NOMO-1 treated with dmso at 0.1 percent for 144 hours (cell line): ENCODE results near the gene UBASH3B.
"Not testable (repeated sequence)": the region's sequence is repeated elsewhere in the genome, so short reads cannot be mapped to it uniquely, and the experiment has no call there.

Source experiments
- DNase-seq: peaks from one replicate; lab custom pipeline; 2025; ENCODE audit not compliant: unreplicated experiment; lab: John Stamatoyannopoulos, UW

UBASH3B gene

DNA sequence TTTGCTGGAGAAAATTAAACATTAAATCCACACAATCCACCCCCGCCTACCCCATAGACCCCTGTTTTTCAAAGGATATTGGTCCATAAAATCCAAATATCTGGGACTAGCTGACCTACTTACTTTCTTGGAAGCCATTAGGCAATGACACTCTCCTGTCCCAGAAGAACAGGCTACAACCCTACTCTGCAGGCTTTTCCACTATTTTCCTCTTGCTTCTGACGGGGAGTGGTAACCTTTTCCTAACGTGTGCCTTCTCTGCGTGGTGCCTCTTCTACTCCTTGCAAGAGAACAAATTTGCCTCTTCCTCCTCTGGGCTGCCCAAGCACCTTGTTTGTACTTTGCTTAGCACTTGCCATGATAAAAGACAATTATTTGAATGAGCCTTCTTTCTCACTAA is 51.6 kb downstream of the UBASH3B start:
- no peak for DNase-seq

DNA sequence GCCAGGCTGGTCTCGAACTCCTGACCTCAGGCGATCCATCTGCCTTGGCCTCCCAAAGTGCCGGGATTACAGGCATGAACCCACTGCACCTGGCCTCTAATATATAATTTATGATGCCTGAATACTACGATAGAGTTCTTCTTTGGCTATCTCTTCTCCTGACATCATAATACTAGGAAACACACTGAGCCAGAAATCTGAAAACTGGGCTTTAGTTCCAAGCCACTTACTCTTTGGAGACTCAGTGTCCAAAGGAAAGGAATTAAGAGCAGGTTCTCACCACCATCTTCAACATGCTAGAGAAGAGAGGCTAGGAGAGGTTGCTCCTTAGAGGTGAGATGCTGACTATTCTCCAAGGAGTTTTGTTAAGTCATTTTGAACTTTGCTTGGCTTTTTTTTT is 52.4 kb downstream of the UBASH3B start:
- no peak for DNase-seq

DNA sequence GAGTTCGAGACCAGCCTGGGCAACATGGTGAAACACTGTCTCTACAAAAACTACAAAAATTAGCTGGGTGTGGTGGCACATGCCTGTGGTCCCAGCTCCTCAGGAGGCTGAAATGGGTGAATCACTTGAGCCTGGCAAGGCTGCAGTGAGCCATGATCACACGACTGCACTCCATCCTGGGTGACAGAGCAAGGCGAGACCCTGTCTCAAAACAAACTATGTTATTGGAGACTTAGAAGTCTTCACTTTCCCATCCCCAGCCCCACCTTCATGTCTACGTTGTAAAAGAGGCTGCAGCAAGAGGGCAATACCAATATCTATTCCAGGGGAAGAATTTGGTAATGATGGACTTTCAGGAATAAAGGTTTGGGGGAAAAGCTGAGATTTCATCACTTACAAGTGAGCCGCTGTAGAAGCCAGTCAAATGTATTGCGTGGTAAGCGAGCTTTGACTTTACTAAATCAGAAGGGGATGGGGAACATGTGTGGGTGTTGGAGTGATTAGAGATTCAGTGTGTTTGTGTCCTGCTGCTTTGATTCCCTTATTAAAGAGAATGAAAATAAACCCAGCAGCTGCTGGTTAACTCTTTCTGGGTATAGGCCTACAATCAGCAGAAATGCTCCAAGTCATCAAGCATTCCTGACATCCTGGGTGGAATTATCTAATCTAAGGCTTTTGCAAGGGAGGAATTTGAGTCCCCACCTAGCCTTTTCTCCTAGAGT is 53.7 kb downstream of the UBASH3B start:
- no peak for DNase-seq

DNA sequence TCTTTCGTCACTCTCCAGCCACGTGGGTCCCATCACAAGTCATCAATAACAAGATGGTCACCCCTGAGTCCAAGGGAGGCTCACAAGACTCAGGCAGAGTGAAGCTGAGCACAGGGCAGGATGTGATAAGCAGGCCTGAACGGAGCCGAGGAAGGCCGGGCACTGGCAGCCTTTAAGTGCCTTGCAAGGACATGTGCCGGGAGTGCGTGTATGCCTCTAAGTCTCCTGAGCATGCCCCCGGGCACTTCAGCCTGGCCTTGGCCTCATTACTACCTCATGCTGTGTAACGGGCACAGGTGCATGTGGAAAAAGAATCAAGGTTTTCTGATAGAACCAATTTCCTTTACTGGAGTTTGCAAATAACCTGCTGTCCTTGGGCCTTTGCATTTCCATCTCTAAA is 55.8 kb downstream of the UBASH3B start:
- no peak for DNase-seq

DNA sequence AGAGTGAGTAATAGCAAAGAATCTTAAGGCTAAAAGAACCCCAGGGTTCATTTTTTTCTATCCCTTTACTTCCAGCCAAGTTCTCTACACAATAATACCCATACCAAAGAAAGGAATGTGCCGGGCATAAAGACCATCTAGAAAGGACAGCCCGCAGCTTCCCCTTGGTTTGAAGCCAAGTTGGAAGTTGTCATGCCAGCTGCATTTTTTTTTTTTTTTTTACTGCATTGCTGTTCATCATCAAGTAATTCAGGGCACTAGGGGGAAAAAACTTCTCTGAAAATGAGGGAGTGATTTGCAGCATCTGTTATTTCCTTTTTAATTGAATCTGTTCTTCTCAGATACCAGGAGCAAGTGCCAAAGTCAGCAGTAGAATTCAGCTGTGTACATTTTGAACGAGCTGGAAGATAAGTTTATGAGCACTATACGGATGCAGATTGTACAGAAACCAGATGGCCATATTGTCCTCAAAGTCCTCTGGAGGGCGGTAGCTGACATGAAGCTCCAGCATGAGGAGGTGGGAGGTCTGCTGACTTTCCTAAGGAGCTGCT is 56.4 kb downstream of the UBASH3B start:
- no peak for DNase-seq

DNA sequence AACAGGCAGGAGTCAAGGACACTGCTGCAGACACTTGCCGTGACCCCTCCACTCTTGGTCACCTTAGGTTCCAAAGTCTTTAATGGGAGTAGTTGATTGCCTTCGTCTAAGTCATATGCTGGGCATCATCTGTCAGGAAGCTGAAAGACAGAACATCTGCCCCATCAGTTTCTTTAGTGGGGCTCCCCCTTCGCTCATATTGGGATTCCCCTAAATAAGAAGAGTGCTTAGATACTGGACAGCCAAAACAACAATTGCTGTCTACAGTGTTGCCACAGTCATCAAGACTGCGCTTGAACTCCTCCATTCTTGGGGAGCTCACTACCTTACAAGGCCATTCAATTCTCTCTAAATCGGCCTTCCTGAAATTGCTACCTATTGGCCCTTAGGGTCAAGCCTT is 58.5 kb downstream of the UBASH3B start:
- DNase-seq = no peak

DNA sequence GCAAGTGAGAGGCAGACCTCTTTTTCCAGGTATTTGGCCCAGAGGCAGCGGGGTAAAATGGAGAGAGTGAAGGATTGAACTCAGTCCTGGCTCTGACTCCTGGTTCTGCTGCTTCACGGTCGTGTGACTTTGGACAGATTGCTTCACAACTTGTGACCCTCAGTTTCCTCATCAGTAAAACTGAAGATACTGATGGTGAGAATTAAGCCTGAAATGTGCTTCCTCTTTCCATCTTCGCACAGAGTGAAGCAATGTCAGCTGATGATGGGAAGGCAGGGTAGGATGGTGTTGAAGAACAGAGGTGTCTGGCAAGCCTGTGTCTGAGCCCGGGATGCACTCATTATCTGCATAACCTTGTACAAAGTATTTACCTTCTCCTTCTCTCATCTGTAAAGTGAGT is 59.0 kb downstream of the UBASH3B start:
- peak; percentile 53 for DNase-seq

DNA sequence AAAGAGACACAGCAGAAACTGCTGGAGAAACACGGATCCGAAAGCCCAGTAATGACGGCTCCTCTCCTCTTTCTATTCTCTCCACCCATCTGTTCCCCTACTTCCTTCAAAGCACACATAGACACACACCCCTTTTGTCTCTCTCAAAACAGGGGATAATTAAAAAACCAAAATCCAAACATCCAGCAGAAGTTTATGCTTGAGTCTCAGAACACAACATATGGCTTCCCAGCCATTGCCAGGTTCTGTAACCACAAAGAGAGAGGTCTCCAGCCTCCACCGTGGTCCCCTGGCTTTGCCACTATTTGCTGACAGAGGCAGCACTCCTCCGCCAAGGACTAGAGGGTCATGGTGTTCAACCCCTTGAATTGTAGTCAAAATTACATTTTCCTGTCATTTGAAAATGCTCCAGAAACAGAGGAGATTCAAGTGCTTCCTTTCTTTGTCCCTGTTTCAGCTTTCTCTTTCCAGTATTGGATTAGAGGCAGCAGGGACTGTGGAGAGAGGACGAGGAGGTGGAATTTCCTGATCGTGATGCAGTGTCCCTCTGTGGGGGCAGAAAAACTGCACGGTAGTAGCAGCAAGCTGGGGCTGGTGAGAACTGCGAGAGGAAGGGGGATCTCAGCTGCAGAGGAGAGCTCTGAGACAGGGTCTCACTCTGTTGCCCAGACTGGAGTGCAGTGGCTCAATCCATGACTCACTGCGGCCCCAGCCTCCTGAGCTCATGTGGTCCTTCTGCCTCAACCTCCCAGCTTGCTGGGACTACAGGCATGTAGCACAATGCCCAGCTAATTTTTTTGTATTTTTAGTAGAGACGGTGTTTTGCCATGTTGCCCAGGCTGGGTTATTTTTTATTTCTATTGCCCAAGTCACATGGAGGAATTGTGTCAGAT is 60.3 kb downstream of the UBASH3B start:
- DNase-seq = no peak

DNA sequence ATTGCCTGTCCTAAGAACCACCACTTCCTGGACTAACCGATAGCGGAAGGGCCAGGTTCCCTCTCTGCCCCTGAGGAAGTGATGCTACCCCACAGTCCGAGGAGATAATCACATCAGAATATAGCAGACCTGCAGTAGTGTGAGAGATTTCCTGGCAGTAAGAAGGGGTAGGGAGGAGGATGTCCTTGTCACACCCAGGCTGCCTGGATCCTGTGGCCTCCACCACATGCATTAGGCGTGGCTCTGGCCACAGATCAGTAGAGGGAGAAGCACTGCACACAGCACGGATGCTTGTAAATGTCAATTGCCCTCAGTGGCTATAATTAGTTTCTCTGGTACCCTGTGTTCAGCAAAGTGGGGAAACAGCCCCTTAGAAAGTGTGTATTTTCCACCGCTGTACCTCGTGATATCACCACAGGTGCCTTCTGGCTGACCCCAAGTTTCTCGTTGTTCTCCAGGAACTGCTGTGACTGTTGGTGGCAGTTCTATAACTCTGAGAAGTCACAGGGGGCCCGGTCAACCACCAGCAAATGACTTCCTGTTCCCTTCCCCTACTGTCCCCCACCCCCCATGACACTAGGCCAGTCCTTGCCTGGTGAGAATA is 61.8 kb downstream of the UBASH3B start:
- peak; percentile 99 for DNase-seq

DNA sequence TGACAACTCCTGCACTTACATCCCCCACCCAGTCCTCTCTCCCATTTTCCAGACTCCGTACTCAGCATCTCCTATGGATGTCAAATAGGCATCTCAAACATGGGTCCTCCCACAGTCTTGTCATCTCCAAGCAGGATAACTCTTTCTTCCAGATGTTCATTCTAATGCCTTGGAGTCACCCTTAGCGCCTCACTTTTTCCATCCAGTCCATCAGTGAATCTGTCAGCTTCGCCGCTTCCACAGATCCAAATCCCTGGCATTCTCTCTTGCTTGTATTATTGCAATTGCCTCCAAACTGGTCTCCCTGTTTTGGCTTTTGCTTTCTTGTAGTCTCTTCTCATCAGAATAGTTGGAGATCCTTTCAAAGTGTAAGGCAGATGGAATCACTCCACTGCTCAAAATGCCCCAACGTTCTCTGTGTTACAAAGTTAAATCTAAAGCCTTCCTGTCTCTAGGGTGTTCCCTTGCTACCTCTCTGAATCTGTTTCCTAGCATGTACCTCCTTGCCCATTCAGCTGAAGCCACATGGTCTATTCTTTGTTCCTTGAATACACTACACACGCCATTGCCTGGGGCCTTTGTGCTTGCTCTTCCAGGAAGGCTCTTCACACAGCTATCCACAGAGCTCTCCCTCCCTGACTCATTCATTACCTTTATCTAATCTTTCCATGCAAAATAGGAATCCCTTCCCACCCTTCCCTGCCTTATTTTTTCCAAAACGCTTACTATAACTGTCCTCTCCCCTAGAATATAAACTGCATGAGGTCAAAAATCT is 64.8 kb downstream of the UBASH3B start:
- no peak for DNase-seq

DNA sequence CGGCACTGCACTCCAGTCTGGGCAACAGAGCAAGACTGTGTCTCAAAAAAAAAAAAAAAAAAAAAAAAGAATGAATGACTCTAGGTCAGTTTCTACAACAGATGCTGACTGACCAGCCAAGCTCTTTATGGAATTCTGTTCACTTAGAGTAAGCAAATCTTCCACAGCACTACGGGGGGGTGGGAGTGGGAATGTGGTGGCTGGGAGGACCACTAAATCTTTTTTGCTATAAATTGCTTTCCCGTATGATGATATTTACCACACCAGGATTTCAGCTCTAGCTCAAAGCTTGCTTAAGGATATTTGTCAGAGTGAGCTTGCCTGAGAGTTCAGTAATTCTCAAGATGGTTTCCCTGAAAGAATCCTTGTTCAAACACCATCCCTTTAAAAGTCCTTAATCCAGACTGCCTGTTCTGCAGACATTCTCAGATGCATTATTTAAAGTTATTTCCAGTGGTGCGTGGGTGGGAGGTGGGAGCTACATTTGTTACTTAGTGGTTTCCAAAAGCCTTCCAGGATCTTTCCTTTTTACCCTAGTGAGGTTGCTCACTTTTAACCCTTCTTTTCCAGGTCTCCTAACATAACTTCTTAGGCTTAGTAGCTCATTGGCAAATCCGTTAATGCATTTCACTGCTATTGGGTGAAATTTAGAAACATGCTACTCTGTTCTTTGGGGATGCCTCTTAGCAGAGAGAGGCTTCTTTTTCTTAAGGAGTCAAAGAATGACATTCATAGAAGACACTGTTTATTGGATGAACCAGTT is 65.9 kb downstream of the UBASH3B start:
- no peak for DNase-seq

DNA sequence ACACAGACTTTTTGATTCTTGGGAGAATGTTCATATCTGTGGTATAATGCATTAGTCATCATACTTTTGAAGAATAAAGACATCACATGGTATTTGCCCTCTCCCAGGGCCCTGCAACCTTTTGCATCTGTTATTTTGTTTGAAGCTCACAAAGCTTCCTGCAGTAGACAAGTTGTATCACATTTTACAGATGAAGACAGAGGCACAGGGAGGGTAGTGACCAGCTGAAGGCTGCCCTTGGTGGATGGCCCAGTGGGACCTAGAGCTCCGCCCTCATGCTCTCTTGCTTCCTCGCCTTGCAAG is 66.4 kb downstream of the UBASH3B start:
- DNase-seq = no peak

DNA sequence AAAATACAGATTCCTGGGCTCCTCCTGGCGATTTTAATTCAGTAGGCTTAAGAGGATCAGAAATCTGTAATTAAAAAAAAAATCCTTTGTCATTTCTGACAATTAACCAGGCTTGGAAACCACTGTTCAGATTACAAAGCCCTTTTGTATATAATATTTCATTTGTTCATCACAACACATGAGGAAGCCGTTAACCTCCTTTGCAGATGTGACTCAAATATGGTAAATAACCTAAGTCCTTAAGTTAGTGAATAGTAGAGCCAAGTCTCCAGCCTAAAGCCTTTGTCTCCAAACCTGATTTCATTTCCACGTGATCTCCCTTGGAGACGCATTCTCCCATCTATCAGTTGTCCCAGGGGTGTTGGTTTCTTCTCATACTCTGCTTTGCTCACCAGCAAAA is 67.6 kb downstream of the UBASH3B start:
- no peak for DNase-seq

DNA sequence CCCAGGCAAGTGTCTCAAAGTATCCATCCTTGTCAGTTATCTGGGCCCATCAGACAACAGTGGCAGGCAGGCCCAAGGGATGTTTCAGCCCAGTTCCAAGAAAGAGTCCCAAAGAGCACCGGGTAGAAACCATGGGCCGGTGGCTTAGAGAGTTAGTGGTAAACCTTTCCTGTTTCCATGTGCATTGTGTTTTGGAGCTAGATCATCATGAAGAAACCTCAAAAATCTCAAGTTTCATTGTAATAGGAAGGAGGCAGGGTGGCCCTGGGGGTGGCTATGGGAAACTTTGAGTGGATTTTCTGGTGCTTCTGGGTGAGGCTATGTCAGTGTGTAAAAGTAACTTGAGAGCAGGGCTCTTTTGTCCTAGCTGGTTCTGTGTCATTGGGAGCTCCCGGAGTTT is 68.1 kb downstream of the UBASH3B start:
- DNase-seq = no peak

DNA sequence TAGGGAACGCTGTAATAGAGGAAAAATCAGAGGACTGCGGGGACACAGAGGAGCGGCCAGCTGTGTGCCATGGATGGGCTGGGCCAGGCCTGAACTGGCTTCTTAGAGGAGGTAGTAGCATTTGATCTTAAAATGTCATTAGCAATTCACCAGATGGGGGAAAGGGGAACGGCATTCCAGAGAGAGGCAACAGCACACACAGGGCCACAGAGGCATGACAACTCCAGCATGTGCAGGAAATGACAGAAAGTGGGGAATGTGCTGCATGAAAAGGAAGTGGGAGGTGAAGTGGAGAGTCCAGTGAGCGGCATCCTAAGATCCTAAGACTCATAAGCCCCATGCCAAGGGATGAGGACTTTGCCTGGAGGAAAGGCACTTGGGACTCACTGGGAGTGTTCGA is 69.0 kb downstream of the UBASH3B start:
- no peak for DNase-seq

DNA sequence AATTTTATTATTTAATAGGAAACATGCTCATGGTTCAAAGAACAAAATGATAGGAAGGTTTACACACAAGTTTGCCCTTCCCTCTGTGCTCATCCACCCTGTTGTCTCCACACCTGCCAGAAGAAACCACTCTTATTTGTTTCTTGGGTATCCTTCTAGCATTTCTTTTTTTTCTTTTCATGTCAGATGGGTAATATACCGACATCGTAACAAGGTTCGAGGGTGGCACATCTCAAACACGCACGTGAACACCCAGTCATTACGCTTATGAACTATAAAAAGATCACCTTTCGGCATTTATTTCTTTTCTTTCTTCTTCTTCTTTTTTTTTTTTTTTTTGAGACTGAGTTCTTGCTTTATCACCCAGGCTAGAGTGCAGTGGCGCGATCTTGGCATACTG is 70.5 kb downstream of the UBASH3B start:
- no peak for DNase-seq

DNA sequence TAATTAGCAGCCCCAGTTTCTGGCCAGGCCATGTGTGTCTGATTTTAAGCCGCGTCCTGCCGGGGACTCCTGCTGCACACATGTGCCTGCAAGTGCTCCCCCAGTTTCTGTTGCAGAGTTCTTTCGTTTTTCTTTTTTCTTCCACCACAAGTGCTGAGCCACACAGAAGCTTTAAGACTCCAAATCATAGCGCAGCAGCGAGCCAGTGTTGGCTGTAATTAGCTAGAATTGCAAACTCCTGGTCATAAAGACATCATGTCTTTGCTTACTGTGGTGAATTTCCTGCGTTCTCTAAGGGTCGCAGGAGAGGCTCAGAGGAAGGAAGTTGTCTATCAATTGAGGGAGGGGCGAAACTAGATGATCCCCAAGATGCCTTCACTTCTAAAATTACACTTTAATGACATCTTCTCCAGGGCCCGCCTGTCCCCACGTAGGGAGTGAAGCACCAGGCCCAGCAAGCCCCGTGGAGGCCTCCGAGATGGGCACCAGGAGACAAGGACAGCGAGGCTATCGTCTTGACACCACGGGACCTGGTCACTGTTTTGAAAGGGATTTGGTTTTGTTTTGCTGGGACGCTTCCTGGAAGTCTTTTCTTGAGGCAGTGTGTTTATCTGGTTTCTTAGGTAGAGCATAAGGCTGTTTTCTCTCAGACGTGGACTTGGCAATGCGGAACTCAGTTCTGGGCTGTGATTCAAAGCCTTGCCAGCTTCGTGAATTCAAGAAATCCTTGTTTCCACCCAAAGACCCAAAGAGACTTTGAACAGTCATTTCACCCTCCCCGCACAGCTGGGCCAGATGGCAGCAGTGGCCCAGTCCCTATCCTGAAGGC is 71.8 kb downstream of the UBASH3B start:
- no peak for DNase-seq

DNA sequence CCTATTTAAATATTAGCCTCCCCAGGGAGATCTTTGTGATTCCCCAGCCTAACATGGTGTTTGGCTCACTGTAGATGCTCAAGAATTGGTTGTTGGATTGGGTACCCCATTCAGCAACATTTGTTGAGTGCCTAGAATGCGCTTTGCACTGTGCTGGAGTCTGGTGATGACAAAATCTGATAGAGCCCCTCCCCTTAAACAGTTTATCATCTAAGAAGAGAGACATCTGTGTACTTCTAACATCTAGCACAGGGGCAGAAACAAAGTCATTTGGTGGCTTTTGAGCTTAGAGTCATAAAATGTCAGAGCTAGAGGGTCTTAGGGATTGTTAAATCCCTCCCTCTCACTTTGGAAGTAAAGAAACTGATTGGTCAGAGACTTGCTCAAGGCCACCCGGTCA is 73.0 kb downstream of the UBASH3B start:
- no peak for DNase-seq

DNA sequence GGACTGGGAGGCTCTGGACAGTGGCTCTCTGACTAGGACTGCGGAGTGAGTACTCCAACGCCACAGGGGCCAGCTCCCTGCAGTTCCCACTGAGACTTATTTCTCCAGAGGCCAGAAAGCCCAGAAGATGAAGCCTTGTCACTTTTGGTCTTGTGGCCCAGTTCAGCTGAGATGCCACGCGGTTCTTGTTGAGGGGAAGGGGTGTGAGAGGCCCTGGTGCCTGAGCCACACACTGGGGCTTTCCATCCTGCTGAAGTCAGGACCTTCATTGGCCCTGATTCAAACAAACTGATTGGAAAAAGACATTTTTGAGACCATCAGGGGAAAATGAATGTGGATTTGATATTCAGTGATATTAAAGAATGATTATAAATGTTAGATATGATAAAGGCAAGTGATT is 73.6 kb downstream of the UBASH3B start:
- no peak for DNase-seq

DNA sequence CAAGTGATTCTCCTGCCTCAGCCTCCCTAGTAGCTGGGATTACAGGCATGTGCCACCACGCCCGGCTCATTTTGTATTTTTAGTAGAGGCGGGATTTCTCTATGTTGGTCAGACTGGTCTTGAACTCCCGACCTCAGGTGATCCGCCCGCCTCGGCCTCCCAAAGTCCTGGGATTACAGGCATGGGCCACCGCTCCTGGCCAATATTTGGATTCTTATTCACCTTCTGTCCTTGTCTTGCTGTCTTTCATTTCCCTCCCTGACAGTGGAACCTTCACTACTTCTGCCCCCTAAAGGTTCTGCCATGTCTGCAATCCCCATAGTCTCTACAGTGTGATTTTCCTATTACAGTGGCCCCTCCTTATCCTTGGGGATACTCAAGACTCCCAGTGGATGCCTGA is 75.2 kb downstream of the UBASH3B start:
- not testable (repeated sequence) for DNase-seq
